GM12874 (cell line): ENCODE measurements around the gene MGAT4A.

Experiments used
- CTCF ChIP-seq: IDR thresholded peaks from 2 replicates; pipeline ENCODE4 v1.5.1; 2011; ENCODE audit warnings: low read depth, mild to moderate bottlenecking, control low read depth, low read length, moderate library complexity; ENCODE audit not compliant: insufficient read depth

MGAT4A gene

GRCh38 chr2:98712145-98712544 is 18.8 kb downstream of the MGAT4A start:
- TF ChIP-seq CTCF: no peak

- no peak for TF ChIP-seq CTCF
These were observed 19.4 kb downstream of the MGAT4A start for GRCh38 chr2:98711506-98711905.

- TF ChIP-seq CTCF: no peak
These were observed 20.2 kb downstream of the MGAT4A start for GRCh38 chr2:98710734-98711133.

- no peak for TF ChIP-seq CTCF
These were observed 21.4 kb downstream of the MGAT4A start for GRCh38 chr2:98709535-98709934.

GRCh38 chr2:98708396-98709186 is 22.3 kb downstream of the MGAT4A start:
- TF ChIP-seq CTCF: no peak

GRCh38 chr2:98706591-98706990 is 24.3 kb downstream of the MGAT4A start:
- TF ChIP-seq CTCF: no peak

GRCh38 chr2:98705333-98705617 is 25.7 kb downstream of the MGAT4A start:
- no peak for TF ChIP-seq CTCF
